ENCODE measurements around the gene SEMA3E.

SEMA3E gene

GRCh38 chr7:83546586-83546985 lies 102.4 kb downstream of the SEMA3E start:
- Histone ChIP-seq H3K9ac (ENCODE audit: low read depth, low read length) (no peak overlapping the region), H3K4me3 (ENCODE audit: low read depth, low read length) (no peak overlapping the region), H3K36me3 (ENCODE audit: control insufficient read depth, insufficient read depth, low read length) (no peaks in the 10 kb centered on the region), H3K27me3 (ENCODE audit: control insufficient read depth, insufficient read depth, low read length) (no peaks in the 10 kb centered on the region), H3K9me3 (ENCODE audit: control insufficient read depth, insufficient read depth, low read length) (no peaks in the 10 kb centered on the region), H3K4me1 (ENCODE audit: control insufficient read depth, insufficient read depth, low read length) (no peaks in the 10 kb centered on the region)

- Histone ChIP-seq H3K27me3 (ENCODE audit: control insufficient read depth, insufficient read depth, low read length) (no peaks in the 10 kb centered on the region), H3K9ac (ENCODE audit: low read depth, low read length) (no peak overlapping the region), H3K9me3 (ENCODE audit: control insufficient read depth, insufficient read depth, low read length) (no peaks in the 10 kb centered on the region), H3K36me3 (ENCODE audit: control insufficient read depth, insufficient read depth, low read length) (no peaks in the 10 kb centered on the region), H3K4me1 (ENCODE audit: control insufficient read depth, insufficient read depth, low read length) (no peaks in the 10 kb centered on the region), H3K4me3 (ENCODE audit: low read depth, low read length) (no peak overlapping the region)
Measured at GRCh38 chr7:83541187-83541960, 107.6 kb downstream of the SEMA3E start.

- Histone ChIP-seq H3K27me3 (ENCODE audit: control insufficient read depth, insufficient read depth, low read length) (no peaks in the 10 kb centered on the region), H3K36me3 (ENCODE audit: control insufficient read depth, insufficient read depth, low read length) (no peaks in the 10 kb centered on the region), H3K4me1 (ENCODE audit: control insufficient read depth, insufficient read depth, low read length) (no peaks in the 10 kb centered on the region), H3K4me3 (ENCODE audit: low read depth, low read length) (no peak overlapping the region), H3K9ac (ENCODE audit: low read depth, low read length) (no peak overlapping the region), H3K9me3 (ENCODE audit: control insufficient read depth, insufficient read depth, low read length) (no peaks in the 10 kb centered on the region)
Measured at GRCh38 chr7:83534488-83534887, 114.5 kb downstream of the SEMA3E start.

- Histone ChIP-seq H3K9me3 (ENCODE audit: control insufficient read depth, insufficient read depth, low read length) (no peaks in the 10 kb centered on the region), H3K4me1 (ENCODE audit: control insufficient read depth, insufficient read depth, low read length) (no peaks in the 10 kb centered on the region), H3K36me3 (ENCODE audit: control insufficient read depth, insufficient read depth, low read length) (no peaks in the 10 kb centered on the region), H3K9ac (ENCODE audit: low read depth, low read length) (no peak overlapping the region), H3K27me3 (ENCODE audit: control insufficient read depth, insufficient read depth, low read length) (no peaks in the 10 kb centered on the region), H3K4me3 (ENCODE audit: low read depth, low read length) (no peak overlapping the region)
Measured at GRCh38 chr7:83532219-83532618, 116.7 kb downstream of the SEMA3E start.

GRCh38 chr7:83531766-83532165 lies 117.2 kb downstream of the SEMA3E start:
- no peaks in the 10 kb centered on the region for H3K36me3 ChIP-seq (ENCODE audit: control insufficient read depth, insufficient read depth, low read length)
- H3K27me3 ChIP-seq (ENCODE audit: control insufficient read depth, insufficient read depth, low read length): no peaks in the 10 kb centered on the region
- H3K4me3 ChIP-seq (ENCODE audit: low read depth, low read length): no peak overlapping the region
- no peaks in the 10 kb centered on the region for H3K9me3 ChIP-seq (ENCODE audit: control insufficient read depth, insufficient read depth, low read length)
- H3K9ac ChIP-seq (ENCODE audit: low read depth, low read length): no peak overlapping the region
- no peaks in the 10 kb centered on the region for H3K4me1 ChIP-seq (ENCODE audit: control insufficient read depth, insufficient read depth, low read length)

- no peaks in the 10 kb centered on the region for H3K4me1 ChIP-seq (ENCODE audit: control insufficient read depth, insufficient read depth, low read length)
- no peaks in the 10 kb centered on the region for H3K27me3 ChIP-seq (ENCODE audit: control insufficient read depth, insufficient read depth, low read length)
- H3K9me3 ChIP-seq (ENCODE audit: control insufficient read depth, insufficient read depth, low read length): no peaks in the 10 kb centered on the region
- no peak overlapping the region for H3K4me3 ChIP-seq (ENCODE audit: low read depth, low read length)
- no peak overlapping the region for H3K9ac ChIP-seq (ENCODE audit: low read depth, low read length)
- no peaks in the 10 kb centered on the region for H3K36me3 ChIP-seq (ENCODE audit: control insufficient read depth, insufficient read depth, low read length)
Measured at GRCh38 chr7:83528925-83529423, 120.0 kb downstream of the SEMA3E start.

GRCh38 chr7:83524277-83525075 lies 124.5 kb downstream of the SEMA3E start:
- H3K27me3 ChIP-seq (ENCODE audit: control insufficient read depth, insufficient read depth, low read length): no peaks in the 10 kb centered on the region
- H3K4me1 ChIP-seq (ENCODE audit: control insufficient read depth, insufficient read depth, low read length): no peaks in the 10 kb centered on the region
- H3K36me3 ChIP-seq (ENCODE audit: control insufficient read depth, insufficient read depth, low read length): no peaks in the 10 kb centered on the region
- H3K9ac ChIP-seq (ENCODE audit: low read depth, low read length): no peak overlapping the region
- no peak overlapping the region for H3K4me3 ChIP-seq (ENCODE audit: low read depth, low read length)
- no peaks in the 10 kb centered on the region for H3K9me3 ChIP-seq (ENCODE audit: control insufficient read depth, insufficient read depth, low read length)

GRCh38 chr7:83520726-83521125 lies 128.2 kb downstream of the SEMA3E start:
- no peaks in the 10 kb centered on the region for H3K4me1 ChIP-seq (ENCODE audit: control insufficient read depth, insufficient read depth, low read length)
- no peaks in the 10 kb centered on the region for H3K36me3 ChIP-seq (ENCODE audit: control insufficient read depth, insufficient read depth, low read length)
- no peaks in the 10 kb centered on the region for H3K9me3 ChIP-seq (ENCODE audit: control insufficient read depth, insufficient read depth, low read length)
- no peak overlapping the region for H3K9ac ChIP-seq (ENCODE audit: low read depth, low read length)
- H3K27me3 ChIP-seq (ENCODE audit: control insufficient read depth, insufficient read depth, low read length): no peaks in the 10 kb centered on the region
- no peak overlapping the region for H3K4me3 ChIP-seq (ENCODE audit: low read depth, low read length)

GRCh38 chr7:83519240-83519639 lies 129.7 kb downstream of the SEMA3E start:
- H3K4me3 ChIP-seq (ENCODE audit: low read depth, low read length): no peak overlapping the region
- no peaks in the 10 kb centered on the region for H3K4me1 ChIP-seq (ENCODE audit: control insufficient read depth, insufficient read depth, low read length)
- H3K36me3 ChIP-seq (ENCODE audit: control insufficient read depth, insufficient read depth, low read length): no peaks in the 10 kb centered on the region
- no peaks in the 10 kb centered on the region for H3K9me3 ChIP-seq (ENCODE audit: control insufficient read depth, insufficient read depth, low read length)
- H3K9ac ChIP-seq (ENCODE audit: low read depth, low read length): no peak overlapping the region
- no peaks in the 10 kb centered on the region for H3K27me3 ChIP-seq (ENCODE audit: control insufficient read depth, insufficient read depth, low read length)

GRCh38 chr7:83517035-83517700 lies 131.8 kb downstream of the SEMA3E start:
- H3K27me3 ChIP-seq (ENCODE audit: control insufficient read depth, insufficient read depth, low read length): no peaks in the 10 kb centered on the region
- H3K4me3 ChIP-seq (ENCODE audit: low read depth, low read length): no peak overlapping the region
- H3K9ac ChIP-seq (ENCODE audit: low read depth, low read length): no peak overlapping the region
- H3K36me3 ChIP-seq (ENCODE audit: control insufficient read depth, insufficient read depth, low read length): no peaks in the 10 kb centered on the region
- H3K4me1 ChIP-seq (ENCODE audit: control insufficient read depth, insufficient read depth, low read length): peaks cover 3% of the 10 kb centered on the region
- H3K9me3 ChIP-seq (ENCODE audit: control insufficient read depth, insufficient read depth, low read length): no peaks in the 10 kb centered on the region

- Histone ChIP-seq H3K27me3 (ENCODE audit: control insufficient read depth, insufficient read depth, low read length) (no peaks in the 10 kb centered on the region), H3K9me3 (ENCODE audit: control insufficient read depth, insufficient read depth, low read length) (no peaks in the 10 kb centered on the region), H3K4me1 (ENCODE audit: control insufficient read depth, insufficient read depth, low read length) (peaks cover 3% of the 10 kb centered on the region), H3K4me3 (ENCODE audit: low read depth, low read length) (no peak overlapping the region), H3K9ac (ENCODE audit: low read depth, low read length) (no peak overlapping the region), H3K36me3 (ENCODE audit: control insufficient read depth, insufficient read depth, low read length) (no peaks in the 10 kb centered on the region)
Measured at GRCh38 chr7:83514977-83515376, 134.0 kb downstream of the SEMA3E start.

All from iPS-15b (cell line).